HG02642 (cell line): ENCODE data around the gene STX18.
"Not testable (repeated sequence)": the region's sequence is repeated elsewhere in the genome, so short reads cannot be mapped to it uniquely, and the experiment has no call there.

Experiments
- ATAC-seq: cut with Tn5 transposase; IDR thresholded peaks from one replicate; pipeline ENCODE4 v1.9.1; 2021; ENCODE audit warnings: mild to moderate bottlenecking; ENCODE audit not compliant: unreplicated experiment, poor library complexity

Gene STX18

GRCh38 chr4:4514786-4515185 lies 27.1 kb downstream of the STX18 start:
- ATAC-seq, result no peak

GRCh38 chr4:4512282-4512681 lies 29.6 kb downstream of the STX18 start:
- no peak for ATAC-seq

GRCh38 chr4:4510641-4511040 lies 31.2 kb downstream of the STX18 start:
- not testable (repeated sequence) for ATAC-seq

- no peak for ATAC-seq
Measured at GRCh38 chr4:4509521-4509920, 32.3 kb downstream of the STX18 start.

GRCh38 chr4:4507923-4508322 lies 33.9 kb downstream of the STX18 start:
- no peak for ATAC-seq

- ATAC-seq, result no peak
Measured at GRCh38 chr4:4507403-4507802, 34.4 kb downstream of the STX18 start.

GRCh38 chr4:4506961-4507360 lies 34.9 kb downstream of the STX18 start:
- ATAC-seq, result no peak

GRCh38 chr4:4505211-4505610 lies 36.6 kb downstream of the STX18 start:
- not testable (repeated sequence) for ATAC-seq

GRCh38 chr4:4504783-4505182 lies 37.1 kb downstream of the STX18 start:
- ATAC-seq, result no peak

- peak; percentile 69 for ATAC-seq
Measured at GRCh38 chr4:4502694-4503311, 39.0 kb downstream of the STX18 start.

- no peak for ATAC-seq
Measured at GRCh38 chr4:4501679-4502078, 40.2 kb downstream of the STX18 start.

- no peak for ATAC-seq
Measured at GRCh38 chr4:4499438-4500123, 42.3 kb downstream of the STX18 start.

- no peak for ATAC-seq
Measured at GRCh38 chr4:4496592-4497372, 45.1 kb downstream of the STX18 start.

GRCh38 chr4:4494882-4495281 lies 47.0 kb downstream of the STX18 start:
- ATAC-seq, result no peak

- ATAC-seq, result peak; percentile 78
Measured at GRCh38 chr4:4492161-4492847, 49.5 kb downstream of the STX18 start.

- ATAC-seq, result no peak
Measured at GRCh38 chr4:4491396-4491893, 50.4 kb downstream of the STX18 start.

- no peak for ATAC-seq
Measured at GRCh38 chr4:4490816-4491215, 51.0 kb downstream of the STX18 start.

GRCh38 chr4:4490041-4490440 lies 51.8 kb downstream of the STX18 start:
- no peak for ATAC-seq

GRCh38 chr4:4488405-4489404 lies 53.1 kb downstream of the STX18 start:
- peak; percentile 77 for ATAC-seq
